ENCODE results near the gene PDE1C. TPM values are rescaled to one million over a fixed set of nuclear protein-coding genes. Genes with fewer than 3 reads are reported as not detected.

PDE1C gene
- total RNA-seq, 1 donor from 2014 or later = 54.6 TPM

- H3K4me1 Mint-ChIP-seq (ENCODE audit: low read depth) = peaks cover 25% of the 10 kb centered on the region
- no peak overlapping the region for H3K27ac Mint-ChIP-seq (ENCODE audit: unreplicated experiment)
- no peak overlapping the region for H3K4me3 Mint-ChIP-seq (ENCODE audit: unreplicated experiment)
- H3K9me3 Mint-ChIP-seq (ENCODE audit: low read depth) = no peaks in the 10 kb centered on the region
- H3K36me3 Mint-ChIP-seq (ENCODE audit: low read depth) = no peaks in the 10 kb centered on the region
- TF ChIP-seq CTCF (IDR thresholded peaks at IDR 0.05) = no peak
- DNase-seq (ENCODE audit: low spot score) = no peak
- no peaks in the 10 kb centered on the region for H3K27me3 Mint-ChIP-seq (ENCODE audit: low read depth)
These were observed 160.0 kb downstream of the PDE1C start for GRCh38 chr7:31910191-31910590.

- no peaks in the 10 kb centered on the region for H3K27me3 Mint-ChIP-seq (ENCODE audit: low read depth)
- no peak overlapping the region for H3K27ac Mint-ChIP-seq (ENCODE audit: unreplicated experiment)
- peaks cover 19% of the 10 kb centered on the region for H3K4me1 Mint-ChIP-seq (ENCODE audit: low read depth)
- TF ChIP-seq CTCF (IDR thresholded peaks at IDR 0.05) = no peak
- no peak for DNase-seq (ENCODE audit: low spot score)
- H3K36me3 Mint-ChIP-seq (ENCODE audit: low read depth) = no peaks in the 10 kb centered on the region
- no peaks in the 10 kb centered on the region for H3K9me3 Mint-ChIP-seq (ENCODE audit: low read depth)
- H3K4me3 Mint-ChIP-seq (ENCODE audit: unreplicated experiment) = no peak overlapping the region
These were observed 163.6 kb downstream of the PDE1C start for GRCh38 chr7:31906479-31907171.

- no peak overlapping the region for H3K4me3 Mint-ChIP-seq (ENCODE audit: unreplicated experiment)
- TF ChIP-seq CTCF (IDR thresholded peaks at IDR 0.05) = no peak
- H3K27ac Mint-ChIP-seq (ENCODE audit: unreplicated experiment) = no peak overlapping the region
- no peaks in the 10 kb centered on the region for H3K36me3 Mint-ChIP-seq (ENCODE audit: low read depth)
- H3K9me3 Mint-ChIP-seq (ENCODE audit: low read depth) = no peaks in the 10 kb centered on the region
- no peak for DNase-seq (ENCODE audit: low spot score)
- no peaks in the 10 kb centered on the region for H3K27me3 Mint-ChIP-seq (ENCODE audit: low read depth)
- H3K4me1 Mint-ChIP-seq (ENCODE audit: low read depth) = peaks cover 25% of the 10 kb centered on the region
These were observed 166.2 kb downstream of the PDE1C start for GRCh38 chr7:31903962-31904361.

- DNase-seq (ENCODE audit: low spot score) = no peak
- no peaks in the 10 kb centered on the region for H3K36me3 Mint-ChIP-seq (ENCODE audit: low read depth)
- no peak overlapping the region for H3K4me3 Mint-ChIP-seq (ENCODE audit: unreplicated experiment)
- peaks cover 29% of the 10 kb centered on the region for H3K4me1 Mint-ChIP-seq (ENCODE audit: low read depth)
- H3K27me3 Mint-ChIP-seq (ENCODE audit: low read depth) = no peaks in the 10 kb centered on the region
- TF ChIP-seq CTCF (IDR thresholded peaks at IDR 0.05) = no peak
- no peak overlapping the region for H3K27ac Mint-ChIP-seq (ENCODE audit: unreplicated experiment)
- H3K9me3 Mint-ChIP-seq (ENCODE audit: low read depth) = no peaks in the 10 kb centered on the region
These were observed 170.8 kb downstream of the PDE1C start for GRCh38 chr7:31899356-31899927.

- TF ChIP-seq CTCF (IDR thresholded peaks at IDR 0.05) = no peak
These were observed 173.3 kb downstream of the PDE1C start for GRCh38 chr7:31896925-31897324.

More at GRCh38 chr7:31896925-31897324, 173.3 kb downstream of the PDE1C start:
- H3K27ac Mint-ChIP-seq (ENCODE audit: unreplicated experiment) = no peak overlapping the region
- peaks cover 41% of the 10 kb centered on the region for H3K4me1 Mint-ChIP-seq (ENCODE audit: low read depth)
- no peak overlapping the region for H3K4me3 Mint-ChIP-seq (ENCODE audit: unreplicated experiment)
- no peak for DNase-seq (ENCODE audit: low spot score)
- H3K27me3 Mint-ChIP-seq (ENCODE audit: low read depth) = no peaks in the 10 kb centered on the region
- no peaks in the 10 kb centered on the region for H3K36me3 Mint-ChIP-seq (ENCODE audit: low read depth)
- no peaks in the 10 kb centered on the region for H3K9me3 Mint-ChIP-seq (ENCODE audit: low read depth)
